GM12873 (cell line): ENCODE data around the gene ZFYVE28.

Source experiments
- CTCF ChIP-seq: IDR thresholded peaks from 2 replicates; pipeline ENCODE4 v1.5.1; 2012; ENCODE audit warnings: low read depth, mild to moderate bottlenecking, moderate library complexity, low read length, control low read depth; ENCODE audit not compliant: insufficient read depth; ENCODE audit errors: missing control alignments

The ZFYVE28 gene

GRCh38 chr4:2288051-2288541 is 130.3 kb downstream of the ZFYVE28 start:
- no peak for TF ChIP-seq CTCF

- TF ChIP-seq CTCF: no peak
These were observed 130.9 kb downstream of the ZFYVE28 start for GRCh38 chr4:2287594-2287915.

GRCh38 chr4:2286904-2287593 is 131.4 kb downstream of the ZFYVE28 start:
- TF ChIP-seq CTCF: no peak

- no peak for TF ChIP-seq CTCF
These were observed 132.6 kb downstream of the ZFYVE28 start for GRCh38 chr4:2285613-2286381.

GRCh38 chr4:2284934-2285612 is 133.4 kb downstream of the ZFYVE28 start:
- TF ChIP-seq CTCF: no peak

GRCh38 chr4:2284161-2284933 is 134.1 kb downstream of the ZFYVE28 start:
- no peak for TF ChIP-seq CTCF
